HG02798 (cell line): ENCODE measurements around the gene ADARB1.

Experiments
- ATAC-seq: cut with Tn5 transposase; IDR thresholded peaks from one replicate; pipeline ENCODE4 v1.9.1; 2021; ENCODE audit warnings: mild to moderate bottlenecking; ENCODE audit not compliant: unreplicated experiment, poor library complexity

Gene ADARB1

GRCh38 chr21:45146801-45147200 is 72.4 kb downstream of the ADARB1 start:
- no peak for ATAC-seq

- ATAC-seq, result no peak
These were observed 73.3 kb downstream of the ADARB1 start for GRCh38 chr21:45147473-45148315.

GRCh38 chr21:45148316-45148990 is 74.1 kb downstream of the ADARB1 start:
- ATAC-seq, result no peak

GRCh38 chr21:45149021-45149420 is 74.6 kb downstream of the ADARB1 start:
- no peak for ATAC-seq

GRCh38 chr21:45150638-45151131 is 76.3 kb downstream of the ADARB1 start:
- ATAC-seq, result no peak

- no peak for ATAC-seq
These were observed 77.2 kb downstream of the ADARB1 start for GRCh38 chr21:45151445-45152160.

GRCh38 chr21:45152265-45152746 is 77.9 kb downstream of the ADARB1 start:
- ATAC-seq, result no peak

- no peak for ATAC-seq
These were observed 79.3 kb downstream of the ADARB1 start for GRCh38 chr21:45153358-45154318.

GRCh38 chr21:45154511-45155508 is 80.4 kb downstream of the ADARB1 start:
- no peak for ATAC-seq

GRCh38 chr21:45155910-45156309 is 81.5 kb downstream of the ADARB1 start:
- ATAC-seq, result no peak

- ATAC-seq, result no peak
These were observed 82.1 kb downstream of the ADARB1 start for GRCh38 chr21:45156459-45156858.

GRCh38 chr21:45157932-45158331 is 83.6 kb downstream of the ADARB1 start:
- ATAC-seq, result no peak

GRCh38 chr21:45158491-45159423 is 84.4 kb downstream of the ADARB1 start:
- no peak for ATAC-seq

- no peak for ATAC-seq
These were observed 85.8 kb downstream of the ADARB1 start for GRCh38 chr21:45160198-45160597.

- no peak for ATAC-seq
These were observed 86.9 kb downstream of the ADARB1 start for GRCh38 chr21:45161038-45161945.

- no peak for ATAC-seq
These were observed 87.7 kb downstream of the ADARB1 start for GRCh38 chr21:45162115-45162514.
